GM23248 (cell line): Measurements from ENCODE around the gene TP53I13. TPM values are rescaled to one million over a fixed set of nuclear protein-coding genes. Genes with fewer than 3 reads are reported as not detected.

ENCODE experiments used
- DNase-seq: peaks from one replicate; pipeline ENCODE4 v3.0.0-alpha.2; 2015
- H2AFZ ChIP-seq: fragments of 200-600 bp; sonication (generic); 2 replicates; pipeline ENCODE4 v1.6.1; 2016; ENCODE audit warnings: antibody characterized with exemption
- H3F3A ChIP-seq: fragments of 200-600 bp; sonication (generic); 2 replicates; pipeline ENCODE4 v1.6.1; 2016; ENCODE audit warnings: mild to moderate bottlenecking, antibody characterized with exemption, mixed run types; ENCODE audit not compliant: insufficient read depth
- H3K27ac ChIP-seq: fragments of 200-600 bp; sonication (generic); 2 replicates; pipeline ENCODE4 v1.5.1; 2016; ENCODE audit warnings: mild to moderate bottlenecking
- H3K27me3 ChIP-seq: fragments of 200-600 bp; sonication (generic); replicated peaks from 2 replicates; pipeline ENCODE4 v1.6.1; 2016; ENCODE audit warnings: mild to moderate bottlenecking; ENCODE audit not compliant: insufficient read depth
- H3K36me3 ChIP-seq: fragments of 200-600 bp; sonication (generic); 2 replicates; pipeline ENCODE4 v1.6.1; 2016; ENCODE audit warnings: low read depth, mild to moderate bottlenecking
- H3K4me1 ChIP-seq: fragments of 200-600 bp; sonication (generic); 2 replicates; pipeline ENCODE4 v1.6.1; 2016; ENCODE audit warnings: mild to moderate bottlenecking; ENCODE audit not compliant: insufficient read depth
- H3K4me2 ChIP-seq: fragments of 200-600 bp; sonication (generic); one replicate; pipeline ENCODE4 v1.6.1; 2016; ENCODE audit warnings: mild to moderate bottlenecking; ENCODE audit not compliant: unreplicated experiment
- H3K4me3 ChIP-seq: fragments of 200-600 bp; sonication (generic); 2 replicates; pipeline ENCODE4 v1.5.1; 2016; ENCODE audit warnings: mild to moderate bottlenecking
- H3K79me2 ChIP-seq: fragments of 200-600 bp; sonication (generic); 2 replicates; pipeline ENCODE4 v1.6.1; 2016; ENCODE audit warnings: mild to moderate bottlenecking; ENCODE audit not compliant: insufficient read depth
- H3K9ac ChIP-seq: fragments of 200-600 bp; sonication (generic); 2 replicates; pipeline ENCODE4 v1.6.1; 2016; ENCODE audit warnings: mild to moderate bottlenecking
- H3K9me2 ChIP-seq: fragments of 200-600 bp; sonication (generic); 2 replicates; pipeline ENCODE4 v1.6.1; 2016; ENCODE audit warnings: mixed run types, mild to moderate bottlenecking, moderate library complexity; ENCODE audit not compliant: insufficient read depth
- H3K9me3 ChIP-seq: fragments of 200-600 bp; sonication (generic); one replicate; pipeline ENCODE4 v1.6.1; 2017; ENCODE audit warnings: low read depth
- H4K20me1 ChIP-seq: fragments of 200-600 bp; sonication (generic); 2 replicates; pipeline ENCODE4 v1.6.0; 2016; ENCODE audit not compliant: insufficient read depth
- EZH2 ChIP-seq: fragments of 200-600 bp; sonication (generic); IDR thresholded peaks from 2 replicates; pipeline ENCODE4 v1.6.1; 2018; ENCODE audit warnings: antibody characterized with exemption, mild to moderate bottlenecking; ENCODE audit not compliant: insufficient read depth, poor library complexity, severe bottlenecking
- EZH2phosphoT487 ChIP-seq: fragments of 200-600 bp; sonication (generic); IDR thresholded peaks from 2 replicates; pipeline ENCODE4 v1.6.1; 2018; ENCODE audit warnings: antibody characterized with exemption, moderate library complexity, mild to moderate bottlenecking, low read depth; ENCODE audit not compliant: insufficient read depth
- WGBS, 2 experiments: methylation state at CpG; one replicate each; pipeline ENCODE4 v1.1.6; 2015 to 2017; ENCODE audit warnings: low lambda C conversion rate in 2 of 2, low coverage in 1 of 2; ENCODE audit errors: missing lambda C conversion rate in 2 of 2; 5-methylcytosine and 5-hydroxymethylcytosine counted together
- in situ Hi-C: fragments of 300-500 bp; cut with MboI; formaldehyde crosslinking; loops from 2 replicates; pipeline ENCODE4 v1.15.0; 2020
- polyA plus RNA-seq: library from polyadenylated mRNA; unstranded; fragments of >200 nt; fragmentation: Nextera tagmentation; extraction: Ambion mirVana; gene quantifications from 2 replicates; pipeline ENCODE4 v1.2.1, GENCODE V29; 2016
- total RNA-seq: library from RNA; depleted of rRNA; stranded (reverse); fragments of >200 nt; shearing (Covaris generic); gene quantifications from 2 replicates; pipeline ENCODE4 v1.2.3, GENCODE V29; 2014

TP53I13 gene
- total and polyA plus RNA-seq, 2 experiments from 2014 or later: 37.3 to 67.2 TPM

- Histone ChIP-seq H3K79me2 (no peaks in the 10 kb centered on the region), H3F3A (peaks cover 20% of the 10 kb centered on the region; the same call in 1 of the 2 replicates), H2AFZ (no peak overlapping the region), H3K9me2 (no peaks in the 10 kb centered on the region), H3K9me3 (no peaks in the 10 kb centered on the region), H3K4me2 (no peak overlapping the region), H3K27ac (no peak overlapping the region), H3K27me3 (no peaks in the 10 kb centered on the region), H3K9ac (no peak overlapping the region), H3K4me1 (peaks cover 23% of the 10 kb centered on the region), H3K36me3 (no peaks in the 10 kb centered on the region), H3K4me3 (no peak overlapping the region; the same call in 1 of the 2 replicates), H4K20me1 (no peaks in the 10 kb centered on the region)
- no peak for DNase-seq
- no peak for TF ChIP-seq EZH2phosphoT487
- TF ChIP-seq EZH2: no peak
- in situ Hi-C loops: no loop called here
- WGBS, 2 experiments: 82 to 85% methylated on average over 11 of the region's 11 CpGs
Observed at GRCh38 chr17:29594519-29595090, 26.1 kb downstream of the TP53I13 start.

GRCh38 chr17:29595107-29595942 lies 26.8 kb downstream of the TP53I13 start:
- H3K4me2 ChIP-seq: no peak overlapping the region
- in situ Hi-C loops: no loop called here
- no peaks in the 10 kb centered on the region for H3K27me3 ChIP-seq
- DNase-seq: peak; percentile 62
- H3K4me1 ChIP-seq: peaks cover 17% of the 10 kb centered on the region
- H3K9ac ChIP-seq: no peak overlapping the region
- no peak overlapping the region for H2AFZ ChIP-seq
- no peaks in the 10 kb centered on the region for H3K79me2 ChIP-seq
- no peak overlapping the region for H3K4me3 ChIP-seq
- H3F3A ChIP-seq: peaks cover 20% of the 10 kb centered on the region; the same call in 1 of the 2 replicates
- TF ChIP-seq EZH2phosphoT487 (no peak), EZH2 (no peak)
- 44 to 53% methylated on average over 7 of the region's 7 CpGs for WGBS, 2 experiments
- no peaks in the 10 kb centered on the region for H3K36me3 ChIP-seq
- H3K9me3 ChIP-seq: no peaks in the 10 kb centered on the region
- H3K9me2 ChIP-seq: no peaks in the 10 kb centered on the region
- H3K27ac ChIP-seq: no peak overlapping the region
- no peaks in the 10 kb centered on the region for H4K20me1 ChIP-seq

GRCh38 chr17:29595943-29596774 lies 27.7 kb downstream of the TP53I13 start:
- no peaks in the 10 kb centered on the region for H3K36me3 ChIP-seq
- no peak overlapping the region for H3K27ac ChIP-seq
- peaks cover 14% of the 10 kb centered on the region; the same call in 1 of the 2 replicates for H3F3A ChIP-seq
- TF ChIP-seq EZH2phosphoT487 (no peak), EZH2 (no peak)
- H3K4me1 ChIP-seq: peaks cover 14% of the 10 kb centered on the region
- no peak overlapping the region for H2AFZ ChIP-seq
- H3K27me3 ChIP-seq: no peaks in the 10 kb centered on the region
- no peak for DNase-seq
- H3K4me2 ChIP-seq: no peak overlapping the region
- in situ Hi-C loops: no loop called here
- no peaks in the 10 kb centered on the region for H3K79me2 ChIP-seq
- 72 to 74% methylated on average over 12 of the region's 12 CpGs for WGBS, 2 experiments
- no peak overlapping the region for H3K9ac ChIP-seq
- no peaks in the 10 kb centered on the region for H3K9me2 ChIP-seq
- H3K9me3 ChIP-seq: no peaks in the 10 kb centered on the region
- H4K20me1 ChIP-seq: no peaks in the 10 kb centered on the region
- no peak overlapping the region for H3K4me3 ChIP-seq

DNA sequence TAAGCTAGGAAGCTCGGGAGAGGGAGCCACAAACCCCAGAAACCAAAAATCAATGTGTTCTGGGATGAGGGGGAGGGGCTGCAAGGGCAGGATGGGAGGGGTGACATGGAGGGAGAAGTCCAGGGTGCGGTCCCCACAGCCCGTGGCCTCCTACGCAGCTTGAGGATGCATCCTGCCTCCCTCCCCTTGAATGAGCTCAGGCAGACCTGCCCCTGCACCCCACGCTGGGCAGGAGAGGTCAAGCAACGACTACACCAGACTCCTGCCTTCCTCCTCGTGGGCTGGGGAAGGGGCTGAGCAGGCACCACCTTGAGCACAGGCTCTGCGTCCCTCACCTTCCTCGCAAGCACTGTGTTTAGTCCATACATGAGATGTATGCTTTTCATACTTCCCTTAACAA lies 28.3 kb downstream of the TP53I13 start:
- Histone ChIP-seq H3K9me2 (no peaks in the 10 kb centered on the region), H3K9me3 (no peaks in the 10 kb centered on the region), H3K4me1 (peaks cover 14% of the 10 kb centered on the region), H3K79me2 (no peaks in the 10 kb centered on the region), H3K9ac (no peak overlapping the region), H3F3A (peaks cover 14% of the 10 kb centered on the region; the same call in 1 of the 2 replicates), H3K4me2 (no peak overlapping the region), H3K36me3 (no peaks in the 10 kb centered on the region), H3K4me3 (no peak overlapping the region), H3K27me3 (no peaks in the 10 kb centered on the region), H3K27ac (no peak overlapping the region), H2AFZ (no peak overlapping the region), H4K20me1 (no peaks in the 10 kb centered on the region)
- no peak for TF ChIP-seq EZH2
- no peak for TF ChIP-seq EZH2phosphoT487
- WGBS, 2 experiments: 39 to 42% methylated on average over 8 to 9 of the region's 9 CpGs
- in situ Hi-C loops: no loop called here
- no peak for DNase-seq
